ENCODE data around the gene NUMA1.

NUMA1 gene

GRCh38 chr11:72066855-72067254, 13.5 kb downstream of the NUMA1 start:
- DNase-seq: no peak

GRCh38 chr11:72061739-72062396, 18.5 kb downstream of the NUMA1 start:
- no peak for DNase-seq

GRCh38 chr11:72058416-72059034, 21.8 kb downstream of the NUMA1 start:
- DNase-seq: no peak

GRCh38 chr11:72048766-72049460, 31.4 kb downstream of the NUMA1 start:
- DNase-seq: peak in 3 of 58 donors; percentile 24 to 28 (median 26)

GRCh38 chr11:72045849-72046248, 34.5 kb downstream of the NUMA1 start:
- DNase-seq: peak in 13 of 58 donors; percentile 6 to 56 (median 25)

GRCh38 chr11:72042064-72042745, 38.1 kb downstream of the NUMA1 start:
- DNase-seq: no peak

- peak; percentile 42 to 92 (median 82) for DNase-seq
Observed at GRCh38 chr11:72041364-72042063, 38.8 kb downstream of the NUMA1 start.

GRCh38 chr11:72040491-72041363, 39.6 kb downstream of the NUMA1 start:
- DNase-seq: peak; percentile 47 to 98 (median 92)

GRCh38 chr11:72039856-72040401, 40.4 kb downstream of the NUMA1 start:
- peak in 7 of 58 donors; percentile 40 to 65 (median 50) for DNase-seq

GRCh38 chr11:72039031-72039855, 41.1 kb downstream of the NUMA1 start:
- DNase-seq: peak in 4 of 58 donors; percentile 6 to 36 (median 21)

GRCh38 chr11:72038491-72038890, 41.9 kb downstream of the NUMA1 start:
- peak in 52 of 58 donors; percentile 18 to 86 (median 55) for DNase-seq

- DNase-seq: peak in 1 of 58 donors; percentile 40
Observed at GRCh38 chr11:72037554-72038311, 42.6 kb downstream of the NUMA1 start.

- DNase-seq: no peak
Observed at GRCh38 chr11:72036687-72037086, 43.7 kb downstream of the NUMA1 start.

- no peak for DNase-seq
Observed at GRCh38 chr11:72030472-72031045, 49.8 kb downstream of the NUMA1 start.

GRCh38 chr11:72026090-72026489, 54.3 kb downstream of the NUMA1 start:
- DNase-seq: no peak

- DNase-seq: no peak
Observed at GRCh38 chr11:72024069-72024754, 56.1 kb downstream of the NUMA1 start.

GRCh38 chr11:72023335-72023734, 57.0 kb downstream of the NUMA1 start:
- no peak for DNase-seq

All from anterior cingulate cortex (tissue), 58 donors.